Measurements from ENCODE around the gene C17orf75. TPM values are rescaled to one million over a fixed set of nuclear protein-coding genes. Genes with fewer than 3 reads are reported as not detected.

C17orf75 gene
- total RNA-seq, 1 experiment from 2014 or later, result 22.5 TPM

DNA sequence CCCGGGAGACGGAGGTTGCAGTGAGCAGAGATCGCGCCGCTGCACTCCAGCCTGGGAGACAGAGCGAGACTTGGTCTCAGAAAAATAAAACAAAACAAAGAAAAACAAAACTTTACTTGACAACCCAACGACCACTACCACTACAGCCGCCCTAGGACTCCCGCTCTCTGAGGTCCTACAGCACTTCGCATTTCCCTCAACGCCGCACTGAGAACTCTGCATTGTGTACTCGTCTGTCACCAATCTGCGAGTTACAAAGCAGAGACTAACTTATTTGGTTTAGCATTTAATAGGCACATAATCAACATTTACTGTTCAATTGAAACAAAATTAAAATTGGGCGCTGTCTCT lies 7.5 kb upstream of the C17orf75 start:
- Histone ChIP-seq H3K27ac (ENCODE audit: low read depth, low read length) (peak overlapping the region; percentile 94), H3K9ac (ENCODE audit: low read length) (peak overlapping the region; percentile 96), H2AFZ (ENCODE audit: low read depth, low read length, poor library complexity, severe bottlenecking) (no peak overlapping the region), H3K4me3 (replicated peaks in 1 of 2; ENCODE audit: low read depth in 1 of 2, low read length in 2 of 2) (peak overlapping the region; percentile 95 to 100), H3K36me3 (ENCODE audit: control insufficient read depth in 1 of 2, insufficient read depth in 2 of 2, low read length in 2 of 2) (peaks cover 13 to 19% of the 10 kb centered on the region in 2 experiments; a peak in 3 of 4 replicates), H3K9me2 (ENCODE audit: insufficient read depth) (no peaks in the 10 kb centered on the region), H3K79me2 (ENCODE audit: insufficient read depth, low read length) (peaks cover 53% of the 10 kb centered on the region), H4K20me1 (ENCODE audit: insufficient read depth) (peaks cover 27% of the 10 kb centered on the region; the same call in 1 of the 2 replicates), H3K4me1 (ENCODE audit: control insufficient read depth in 1 of 2, insufficient read depth in 2 of 2, low read length in 2 of 2) (peaks cover 5 to 27% of the 10 kb centered on the region in 2 experiments; a peak in 3 of 4 replicates), H3K27me3 (ENCODE audit: insufficient read depth, low read length) (no peaks in the 10 kb centered on the region), H3K9me3 (ENCODE audit: control insufficient read depth in 1 of 2, insufficient read depth in 1 of 2, low read depth in 1 of 2, low read length in 2 of 2) (no peaks in the 10 kb centered on the region), H3K4me2 (ENCODE audit: low read length) (peak overlapping the region; percentile 86)
- ATAC-seq (peak; percentile 33), DNase-seq (ENCODE audit: low read depth, low spot score) (no peak)
- TF ChIP-seq, protein P1, sequence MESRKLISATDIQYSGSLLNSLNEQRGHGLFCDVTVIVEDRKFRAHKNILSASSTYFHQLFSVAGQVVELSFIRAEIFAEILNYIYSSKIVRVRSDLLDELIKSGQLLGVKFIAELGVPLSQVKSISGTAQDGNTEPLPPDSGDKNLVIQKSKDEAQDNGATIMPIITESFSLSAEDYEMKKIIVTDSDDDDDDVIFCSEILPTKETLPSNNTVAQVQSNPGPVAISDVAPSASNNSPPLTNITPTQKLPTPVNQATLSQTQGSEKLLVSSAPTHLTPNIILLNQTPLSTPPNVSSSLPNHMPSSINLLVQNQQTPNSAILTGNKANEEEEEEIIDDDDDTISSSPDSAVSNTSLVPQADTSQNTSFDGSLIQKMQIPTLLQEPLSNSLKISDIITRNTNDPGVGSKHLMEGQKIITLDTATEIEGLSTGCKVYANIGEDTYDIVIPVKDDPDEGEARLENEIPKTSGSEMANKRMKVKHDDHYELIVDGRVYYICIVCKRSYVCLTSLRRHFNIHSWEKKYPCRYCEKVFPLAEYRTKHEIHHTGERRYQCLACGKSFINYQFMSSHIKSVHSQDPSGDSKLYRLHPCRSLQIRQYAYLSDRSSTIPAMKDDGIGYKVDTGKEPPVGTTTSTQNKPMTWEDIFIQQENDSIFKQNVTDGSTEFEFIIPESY (IDR thresholded peaks at IDR 0.05; ENCODE audit: extremely low read depth, insufficient replicate concordance, low read length), result peak; percentile 3
- TF ChIP-seq ELF1 (IDR thresholded peaks at IDR 0.05; ENCODE audit: borderline replicate concordance, low read depth), result no peak
- TSS peak; percentile 96 for BruUV-seq (replicated peaks)
- RAD21 ChIA-PET (ENCODE audit: low non-redundant PET in 1 of 2, low total read pairs in 2 of 2, uncharacterized antibody in 2 of 2, unreplicated experiment in 2 of 2), result no interaction called here
- CTCF ChIA-PET, result no interaction called here
- intact Hi-C loops (cut with micrococcal nuclease), result no loop called here
- POLR2A ChIA-PET, result no interaction called here

DNA sequence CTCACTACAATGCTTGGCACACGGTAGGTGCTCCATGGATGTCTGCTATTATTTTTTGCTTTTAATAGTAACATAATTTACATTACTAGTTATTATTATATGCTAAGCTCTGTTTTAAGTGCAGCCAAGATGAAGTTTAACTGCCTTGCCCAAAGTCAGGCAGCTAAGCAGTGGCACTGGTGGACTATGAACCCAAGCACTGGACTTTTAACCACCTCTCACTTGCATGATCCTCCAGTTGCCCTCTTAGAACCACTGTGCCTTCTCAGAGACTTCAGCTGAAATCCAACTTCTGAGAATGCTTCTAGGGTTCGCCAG lies 6.5 kb upstream of the C17orf75 start:
- Histone ChIP-seq H3K4me1 (ENCODE audit: control insufficient read depth in 1 of 2, insufficient read depth in 2 of 2, low read length in 2 of 2) (peaks cover 5 to 27% of the 10 kb centered on the region in 2 experiments; a peak in 3 of 4 replicates), H3K9me3 (ENCODE audit: control insufficient read depth in 1 of 2, insufficient read depth in 1 of 2, low read depth in 1 of 2, low read length in 2 of 2) (no peaks in the 10 kb centered on the region), H3K9me2 (ENCODE audit: insufficient read depth) (no peaks in the 10 kb centered on the region), H3K27me3 (ENCODE audit: insufficient read depth, low read length) (no peaks in the 10 kb centered on the region), H4K20me1 (ENCODE audit: insufficient read depth) (peaks cover 18% of the 10 kb centered on the region; the same call in 1 of the 2 replicates), H2AFZ (ENCODE audit: low read depth, low read length, poor library complexity, severe bottlenecking) (no peak overlapping the region), H3K79me2 (ENCODE audit: insufficient read depth, low read length) (peaks cover 43% of the 10 kb centered on the region), H3K4me2 (ENCODE audit: low read length) (peak overlapping the region; percentile 86), H3K36me3 (ENCODE audit: control insufficient read depth in 1 of 2, insufficient read depth in 2 of 2, low read length in 2 of 2) (peaks cover 7 to 11% of the 10 kb centered on the region in 2 experiments; a peak in 3 of 4 replicates), H3K9ac (ENCODE audit: low read length) (peak overlapping the region; percentile 96; the same call in 1 of the 2 replicates), H3K4me3 (replicated peaks in 1 of 2; ENCODE audit: low read depth in 1 of 2, low read length in 2 of 2) (peak overlapping the region in 1 of 2 experiments; percentile 95; a peak in 2 of 4 replicates), H3K27ac (ENCODE audit: low read depth, low read length) (no peak overlapping the region; the same call in 1 of the 2 replicates)
- TSS peak; percentile 34 for BruUV-seq (replicated peaks)
- POLR2A ChIA-PET, result no interaction called here
- intact Hi-C loops (cut with micrococcal nuclease), result no loop called here
- DNase-seq (ENCODE audit: low read depth, low spot score) (no peak), ATAC-seq (no peak)
- CTCF ChIA-PET, result no interaction called here
- RAD21 ChIA-PET (ENCODE audit: low non-redundant PET in 1 of 2, low total read pairs in 2 of 2, uncharacterized antibody in 2 of 2, unreplicated experiment in 2 of 2), result no interaction called here
- TF ChIP-seq SIN3A (IDR thresholded peaks at IDR 0.05; ENCODE audit: low read depth), result no peak
- TF ChIP-seq ZNF274 (IDR thresholded peaks at IDR 0.05; ENCODE audit: low read depth, low read length), result no peak
- TF ChIP-seq EZH2 (IDR thresholded peaks at IDR 0.05), result no peak
- no peak for TF ChIP-seq ZFX (IDR thresholded peaks at IDR 0.05)
- TF ChIP-seq FOSL1 (IDR thresholded peaks at IDR 0.05; ENCODE audit: low read depth), result no peak
- TF ChIP-seq CEBPB (IDR thresholded peaks at IDR 0.05; ENCODE audit: low read depth), result no peak
- no peak for TF ChIP-seq SP1 (IDR thresholded peaks at IDR 0.05; ENCODE audit: low read depth)
- TF ChIP-seq EZH2phosphoT487 (IDR thresholded peaks at IDR 0.05; ENCODE audit: borderline replicate concordance), result no peak

Data from HCT116 (cell line).